IgD-negative memory B cell (primary cell): ENCODE measurements around the gene CDC7. TPM values are rescaled to one million over a fixed set of nuclear protein-coding genes. Genes with fewer than 3 reads are reported as not detected.
A peak's percentile ranks its signal among the peaks of the same experiment; 100 is the strongest.

Experiments
- H3K27ac Mint-ChIP-seq, 3 donors: one replicate each; pipeline ENCODE4 v1.8.0; 2020 to 2022; ENCODE audit warnings: mild to moderate bottlenecking in 3 of 3, mixed read lengths in 3 of 3, moderate library complexity in 1 of 3
- H3K27me3 Mint-ChIP-seq: one replicate; pipeline ENCODE4 v1.8.0; 2021; ENCODE audit warnings: mixed read lengths
- H3K36me3 Mint-ChIP-seq: one replicate; pipeline ENCODE4 v1.8.0; 2020; ENCODE audit warnings: mild to moderate bottlenecking, mixed read lengths
- H3K4me1 Mint-ChIP-seq, 3 donors: one replicate each; pipeline ENCODE4 v1.8.0; 2020 to 2022; ENCODE audit warnings: mixed read lengths in 3 of 3, mild to moderate bottlenecking in 1 of 3
- H3K4me3 Mint-ChIP-seq, 4 donors: one replicate each; pipeline ENCODE4 v1.8.0; 2020 to 2022; ENCODE audit warnings: mild to moderate bottlenecking in 4 of 4, mixed read lengths in 4 of 4, moderate library complexity in 3 of 4
- H3K9me3 Mint-ChIP-seq, 3 donors: one replicate each; pipeline ENCODE4 v1.8.0; 2020 to 2021; ENCODE audit warnings: mixed read lengths in 3 of 3, mild to moderate bottlenecking in 1 of 3
- polyA plus RNA-seq: library from polyadenylated mRNA; unstranded; fragments of 300-500 nt; fragmentation: Illumina TruSeq; gene quantifications from one replicate; pipeline ENCODE4 v1.2.3, GENCODE V29; 2021

CDC7 gene
- polyA plus RNA-seq, 1 donor from 2014 or later, result 1.8 TPM

DNA sequence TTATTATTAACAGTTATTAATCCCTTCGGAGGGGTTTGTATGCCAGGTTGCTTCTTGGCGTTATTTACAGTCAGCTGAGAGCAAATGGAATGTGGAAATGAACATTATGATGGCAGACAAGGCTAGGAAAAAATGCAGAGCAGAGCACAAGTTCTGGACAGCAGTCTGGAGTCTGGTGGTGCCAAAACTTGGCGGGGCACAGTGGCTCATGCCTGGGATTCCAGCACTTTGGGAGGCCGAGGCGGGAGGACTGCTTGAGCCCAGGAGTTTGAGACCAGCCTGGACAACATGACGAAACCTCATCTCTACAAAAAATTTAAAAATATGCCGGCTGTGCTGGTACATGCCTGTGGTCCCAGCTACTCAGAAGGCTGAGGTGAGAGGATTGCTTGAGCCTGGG lies 67.6 kb downstream of the CDC7 start:
- Mint-ChIP-seq H3K4me1 (peaks cover 3 to 23% (median 13%) of the 10 kb centered on the region in 3 donors), H3K27ac (no peak overlapping the region)

DNA sequence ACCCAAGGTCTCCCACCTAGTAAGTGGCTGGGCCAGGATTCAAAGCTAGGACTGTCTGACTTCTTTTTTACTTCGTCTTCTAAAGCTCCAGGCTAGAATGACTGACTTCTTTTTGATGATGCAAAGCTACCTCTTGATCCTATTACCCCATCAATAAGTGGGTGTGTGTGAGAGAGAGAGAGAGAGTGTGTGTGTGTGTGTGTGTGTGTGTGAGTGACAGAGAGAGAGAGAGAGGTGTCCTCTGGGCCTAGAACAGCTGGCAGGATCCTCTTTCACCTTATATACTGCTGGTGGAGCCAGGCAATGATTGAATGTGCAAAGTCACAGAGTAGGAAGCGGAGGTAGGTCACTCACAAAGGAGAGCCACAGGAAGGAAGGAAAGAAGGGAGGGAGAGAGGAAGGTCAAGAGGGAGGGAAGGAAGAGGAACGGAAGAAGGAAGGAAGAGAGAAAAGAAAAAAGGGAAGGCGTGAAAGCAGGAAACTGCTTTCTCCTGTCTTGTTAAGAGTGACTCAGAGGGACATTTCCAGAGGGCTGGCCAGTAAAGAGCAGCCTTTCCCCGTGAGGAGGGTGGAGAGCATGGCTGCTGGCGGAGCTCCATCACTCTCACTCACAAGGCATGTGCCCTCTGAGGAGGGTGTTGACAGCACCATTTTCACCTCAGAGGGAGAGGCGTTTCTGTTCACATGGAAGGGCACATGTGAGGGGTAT lies 68.9 kb downstream of the CDC7 start:
- H3K4me1 Mint-ChIP-seq, result peaks cover 3 to 23% (median 17%) of the 10 kb centered on the region in 3 donors
- peak overlapping the region in 2 of 3 donors; percentile 46 to 86 for H3K27ac Mint-ChIP-seq
- H3K36me3 Mint-ChIP-seq, result no peaks in the 10 kb centered on the region
- H3K9me3 Mint-ChIP-seq, result no peaks in the 10 kb centered on the region
- peaks cover 3% of the 10 kb centered on the region for H3K27me3 Mint-ChIP-seq
- H3K4me3 Mint-ChIP-seq, result peak overlapping the region in 2 of 4 donors; percentile 75 to 78

More for the DNA sequence above, 67.6 kb downstream of the CDC7 start:
- H3K9me3 Mint-ChIP-seq, result peaks cover 2 to 6% (median 3%) of the 10 kb centered on the region in 3 donors
- peaks cover 3% of the 10 kb centered on the region for H3K27me3 Mint-ChIP-seq
- no peaks in the 10 kb centered on the region for H3K36me3 Mint-ChIP-seq
- H3K4me3 Mint-ChIP-seq, result no peak overlapping the region

DNA sequence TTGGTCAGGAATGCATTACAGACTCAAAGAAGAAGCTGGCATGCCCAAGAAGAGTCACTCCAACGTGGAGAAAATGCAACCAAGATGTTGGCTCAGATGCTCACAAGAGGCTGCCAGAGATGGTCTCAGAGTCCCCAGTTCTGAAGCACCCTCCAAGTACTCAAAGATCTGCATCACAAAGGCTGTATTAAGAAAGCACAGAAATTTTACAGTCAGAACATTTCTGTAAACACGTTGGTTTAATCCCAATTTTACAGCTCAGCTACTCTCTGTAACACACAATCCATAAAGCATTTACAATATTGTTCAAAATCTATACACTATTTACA lies 69.4 kb downstream of the CDC7 start:
- Mint-ChIP-seq H3K36me3 (no peaks in the 10 kb centered on the region), H3K4me1 (peaks cover 3 to 23% (median 17%) of the 10 kb centered on the region in 3 donors), H3K4me3 (no peak overlapping the region), H3K27me3 (peaks cover 3% of the 10 kb centered on the region), H3K9me3 (no peaks in the 10 kb centered on the region), H3K27ac (peak overlapping the region in 2 of 3 donors; percentile 15 to 46)

DNA sequence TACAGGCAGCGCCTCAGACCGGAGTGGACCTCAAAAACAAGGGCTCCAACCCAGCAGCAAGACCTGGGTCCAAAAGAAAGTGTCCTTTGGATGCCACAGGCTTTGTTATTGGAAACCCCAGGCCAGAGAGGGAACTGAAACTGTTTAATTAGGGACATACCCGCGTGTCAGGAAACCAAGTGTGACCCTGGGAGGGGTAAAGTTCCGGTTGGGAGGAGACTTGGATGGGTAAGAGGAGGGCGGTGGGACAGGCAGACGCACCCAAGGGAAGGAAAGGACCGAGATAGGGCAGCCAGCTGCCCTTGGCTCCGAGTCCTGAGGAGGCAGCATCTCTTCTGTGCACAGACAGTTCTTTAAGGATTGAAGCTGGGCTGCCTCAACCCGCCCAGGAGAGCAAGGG lies 71.4 kb downstream of the CDC7 start:
- Mint-ChIP-seq H3K27ac (peak overlapping the region in 1 of 3 donors; percentile 30), H3K4me3 (peak overlapping the region in 3 of 4 donors; percentile 1 to 67 (median 64)), H3K27me3 (peaks cover 5% of the 10 kb centered on the region), H3K4me1 (peaks cover 7 to 35% (median 25%) of the 10 kb centered on the region in 3 donors), H3K9me3 (no peaks in the 10 kb centered on the region), H3K36me3 (no peaks in the 10 kb centered on the region)

Other genes starting within 250 kb of the CDC7 start
- gene HFM1, start 96.0 kb upstream of the CDC7 start, polyA plus RNA-seq, result not detected